HPDE6-E6E7 (cell line): ENCODE results near the gene DCTN3.

Experiments used
- DNase-seq: peaks from one replicate; pipeline ENCODE4 v3.0.0; 2011; ENCODE audit warnings: missing footprints; ENCODE audit errors: extremely low spot score

Gene DCTN3

DNA sequence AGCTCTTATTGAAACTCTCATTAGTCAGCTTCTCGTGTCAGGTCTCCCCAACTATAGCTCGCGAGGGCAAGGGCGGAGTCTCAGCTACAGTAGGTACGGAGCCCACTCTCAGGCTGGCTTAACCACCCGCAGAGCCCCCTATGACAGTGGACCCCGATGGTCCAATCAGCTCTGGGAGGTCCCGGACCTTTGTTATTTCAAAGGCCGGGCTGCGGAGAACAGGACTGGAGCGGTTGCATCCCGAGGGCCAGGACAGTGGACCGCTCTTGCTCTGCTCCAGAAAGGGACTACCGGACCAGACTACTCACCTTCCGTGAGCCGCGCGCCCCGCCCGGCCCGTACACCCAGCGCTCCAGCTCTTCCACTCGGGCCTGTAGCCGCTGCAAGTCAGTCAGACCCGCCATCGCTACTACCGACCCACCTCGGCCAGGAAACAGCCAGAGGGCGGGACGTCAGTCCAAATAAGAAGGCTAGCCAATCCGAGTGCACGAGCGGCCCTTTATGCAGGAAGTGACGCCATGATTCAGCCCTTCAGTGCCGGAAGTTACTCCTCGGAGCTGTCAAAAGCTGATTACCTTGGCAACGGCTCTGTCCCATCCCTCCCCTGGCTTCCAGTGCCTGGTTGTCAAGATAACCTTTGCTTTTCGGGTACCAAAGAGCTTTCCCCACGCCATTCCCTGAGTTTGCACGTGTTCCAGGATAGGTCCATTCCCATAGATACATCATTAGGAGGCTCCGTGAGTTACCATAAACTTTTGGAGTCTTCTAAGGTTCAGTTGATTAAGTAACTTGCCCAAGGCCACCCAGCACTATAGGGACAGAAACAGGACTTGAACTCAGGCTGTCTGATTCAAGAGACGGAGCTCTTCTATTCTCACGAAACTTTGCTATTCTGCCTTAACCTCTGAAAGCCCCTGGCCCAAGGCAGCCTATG lies at the start of gene DCTN3:
Gene DCTN3 (minus strand): TSS at position 435 of the 934 bp plus-strand sequence. CDS start 31 bp downstream, at position 404.
- peak; percentile 96 for DNase-seq

DNA sequence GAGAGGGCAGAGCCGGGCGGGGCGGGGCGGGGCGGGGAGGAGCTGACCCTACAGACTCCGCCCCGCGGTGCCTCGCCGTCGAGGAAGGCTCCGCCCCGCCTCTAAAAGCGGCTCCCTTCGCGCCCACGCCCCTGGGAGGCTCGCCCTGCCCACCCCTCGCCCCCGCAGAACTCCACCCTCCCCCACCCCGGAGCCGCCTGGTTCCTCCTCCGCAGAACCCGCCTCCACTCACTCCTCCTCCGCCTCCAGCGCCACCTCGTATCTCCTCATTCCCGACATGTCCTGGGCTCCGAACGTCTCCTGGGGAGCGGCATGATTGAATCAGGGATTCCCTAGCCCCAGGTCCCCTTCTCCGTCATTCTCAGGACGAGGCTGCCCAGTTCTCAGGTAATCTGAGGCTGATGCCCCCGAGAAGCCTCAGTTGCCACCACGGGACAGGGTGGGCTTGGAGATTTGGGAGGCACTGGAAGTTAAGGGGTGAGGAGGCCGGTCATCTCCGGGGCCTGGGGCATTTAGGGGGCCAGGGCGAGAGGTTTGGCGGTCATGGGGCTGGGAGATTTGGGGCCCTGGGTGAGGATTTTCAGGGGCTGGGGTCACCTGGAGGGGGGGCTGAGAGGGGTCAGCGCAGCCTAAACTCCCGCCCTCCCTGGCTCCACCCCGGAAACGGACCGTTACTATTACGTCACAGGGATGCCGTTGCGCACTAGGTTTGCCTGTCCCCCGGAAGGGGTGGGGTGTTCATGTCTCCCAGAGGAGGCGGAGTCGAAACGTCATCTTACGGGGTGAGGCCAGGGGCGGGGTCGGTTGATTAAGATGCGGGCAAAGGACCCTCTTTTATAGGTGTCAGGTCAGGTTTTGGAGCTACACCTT lies 45.3 kb upstream of the DCTN3 start:
- peak; percentile 94 for DNase-seq

DNA sequence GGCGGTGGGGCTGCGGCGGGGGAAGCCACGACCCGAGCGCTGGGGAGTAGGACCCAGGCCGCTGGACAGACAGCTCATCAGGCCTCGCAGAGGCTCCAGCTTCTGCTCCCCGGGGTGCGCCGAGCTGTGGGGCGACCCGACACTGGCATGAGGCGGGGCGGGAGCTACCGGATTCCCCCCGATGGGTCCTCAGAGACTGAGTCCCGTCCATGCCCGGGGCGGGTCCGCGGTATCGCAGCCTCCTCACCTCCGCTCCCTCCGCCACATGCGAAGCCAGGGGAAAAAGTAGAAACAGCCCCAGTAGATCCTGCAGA lies 44.7 kb upstream of the DCTN3 start:
- DNase-seq: no peak

GRCh38 chr9:34664281-34665066 lies 44.2 kb upstream of the DCTN3 start:
- no peak for DNase-seq

- DNase-seq: no peak
Measured at GRCh38 chr9:34663303-34663605, 43.0 kb upstream of the DCTN3 start.

- peak; percentile 53 for DNase-seq
Measured at GRCh38 chr9:34662526-34663302, 42.4 kb upstream of the DCTN3 start, which contains the start of gene CCL27. CCL27 (minus strand) TSS chr9:34662657; CDS start chr9:34662633, 24 bp downstream.

GRCh38 chr9:34659592-34660253 lies 39.4 kb upstream of the DCTN3 start:
- DNase-seq: no peak

GRCh38 chr9:34658461-34658860 lies 38.2 kb upstream of the DCTN3 start:
- DNase-seq: no peak

DNA sequence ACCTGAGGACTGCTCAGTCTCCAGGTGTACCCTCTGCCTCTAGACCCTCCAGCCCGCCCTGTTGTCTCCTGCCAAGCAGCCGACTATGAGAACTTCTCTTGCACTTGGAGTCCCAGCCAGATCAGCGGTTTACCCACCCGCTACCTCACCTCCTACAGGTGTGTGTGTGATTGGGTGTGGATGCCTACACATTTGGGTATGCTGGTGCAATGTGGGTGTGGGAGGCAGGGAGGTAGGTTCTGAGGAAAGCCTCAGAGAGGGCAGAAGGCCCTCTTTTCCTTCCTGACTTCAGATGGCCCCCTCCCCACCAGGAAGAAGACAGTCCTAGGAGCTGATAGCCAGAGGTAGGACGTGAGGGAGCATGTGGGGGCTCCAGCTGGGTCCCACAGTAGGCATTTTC lies 36.7 kb upstream of the DCTN3 start:
- no peak for DNase-seq

DNA sequence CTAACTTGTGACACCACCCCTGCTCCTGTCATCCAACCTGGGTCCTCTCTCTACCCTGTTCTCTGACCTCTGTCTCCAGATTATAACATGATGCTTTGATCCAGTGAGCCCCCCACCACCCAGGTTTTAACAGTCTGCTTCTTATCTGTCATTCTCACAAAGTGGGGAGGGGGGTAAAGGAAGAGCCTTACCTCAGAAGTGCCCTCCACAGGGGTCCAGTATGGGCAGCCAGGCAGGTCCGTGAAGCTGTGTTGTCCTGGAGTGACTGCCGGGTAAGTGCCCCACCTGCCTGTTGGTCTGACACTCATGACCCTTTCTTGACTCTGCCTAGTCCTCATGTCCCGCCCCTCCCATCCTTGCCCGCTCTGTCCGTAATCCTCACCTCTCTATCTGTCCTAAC lies 35.1 kb upstream of the DCTN3 start:
- DNase-seq: no peak

DNA sequence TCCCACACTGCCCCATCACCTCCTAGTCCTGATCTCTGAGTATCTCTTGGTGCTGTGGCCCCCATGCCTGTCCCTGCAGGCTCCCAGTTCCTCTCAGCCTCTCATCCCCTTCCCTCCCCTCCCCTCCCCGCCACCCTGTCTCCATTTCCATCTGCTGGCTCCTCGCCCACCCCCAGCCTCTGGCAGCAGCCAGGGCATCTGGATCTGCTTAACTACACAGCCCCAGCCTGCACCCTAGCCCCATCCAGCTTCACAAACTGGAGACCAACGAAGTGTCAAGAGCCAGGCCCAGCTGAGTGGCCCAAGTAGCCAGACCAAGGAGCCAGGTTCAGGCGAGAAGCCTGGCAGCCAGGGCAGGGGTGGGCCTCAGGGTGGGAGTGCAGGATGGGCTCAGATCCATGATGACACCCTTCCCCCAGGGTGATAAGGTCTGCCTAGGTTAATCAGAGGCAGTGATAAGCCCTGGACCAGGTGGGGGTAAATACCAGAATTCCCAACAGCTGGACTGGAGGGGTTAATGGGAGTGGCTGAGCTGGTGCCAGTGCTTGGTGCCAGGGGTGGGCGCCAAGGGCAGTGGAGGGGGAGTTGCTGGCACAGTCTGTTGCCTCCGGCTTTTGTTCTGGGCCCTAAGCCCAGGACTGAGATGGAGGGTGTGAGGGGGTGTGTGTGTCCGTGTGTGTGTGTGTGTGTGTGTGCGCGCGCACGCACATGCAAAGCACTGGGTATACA lies 34.2 kb upstream of the DCTN3 start:
- no peak for DNase-seq

- DNase-seq: no peak
Measured at GRCh38 chr9:34653151-34654072, 33.1 kb upstream of the DCTN3 start.

- no peak for DNase-seq
Measured at GRCh38 chr9:34652602-34653000, 32.3 kb upstream of the DCTN3 start.

DNA sequence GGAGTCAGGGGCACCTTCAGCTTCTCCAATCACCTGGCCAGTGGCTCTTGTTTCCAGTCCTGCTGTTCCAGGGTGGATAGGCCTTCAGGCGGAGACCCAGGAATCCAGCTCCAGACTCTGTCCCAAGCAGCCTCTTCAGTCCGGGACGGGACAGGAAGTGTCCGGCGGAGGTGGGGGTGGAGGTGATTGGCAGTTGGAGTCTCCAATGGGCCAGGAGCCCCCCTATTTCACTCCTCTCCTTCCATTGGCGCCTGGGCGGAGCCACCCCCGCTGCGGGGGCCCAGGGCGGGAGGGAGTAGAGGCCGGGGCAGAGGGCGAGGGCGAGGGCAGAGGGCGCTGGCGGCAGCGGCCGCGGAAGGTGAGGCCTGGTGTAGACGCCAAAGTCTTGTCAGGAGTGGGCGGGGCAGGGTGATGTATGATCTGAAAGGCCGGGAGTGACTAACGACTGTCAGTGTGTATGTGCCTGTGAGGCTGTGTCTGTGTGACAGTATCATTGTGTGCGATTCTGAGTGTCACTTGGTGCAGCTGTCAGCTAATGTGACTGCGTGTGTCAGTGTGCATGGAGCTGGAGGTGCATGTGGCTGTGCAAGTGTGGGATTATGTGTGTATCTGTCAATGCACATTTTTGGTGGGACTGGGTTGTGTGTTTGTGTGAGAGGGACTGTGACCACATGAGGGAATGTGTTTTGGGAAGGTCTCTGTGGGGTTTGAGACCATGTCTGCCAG lies 31.7 kb upstream of the DCTN3 start, which contains the start of gene IL11RA:
Gene IL11RA (plus strand): TSS at position 310 of the 726 bp plus-strand sequence. CDS start 3,033 bp downstream, outside the sequence.
- peak; percentile 76 for DNase-seq

DNA sequence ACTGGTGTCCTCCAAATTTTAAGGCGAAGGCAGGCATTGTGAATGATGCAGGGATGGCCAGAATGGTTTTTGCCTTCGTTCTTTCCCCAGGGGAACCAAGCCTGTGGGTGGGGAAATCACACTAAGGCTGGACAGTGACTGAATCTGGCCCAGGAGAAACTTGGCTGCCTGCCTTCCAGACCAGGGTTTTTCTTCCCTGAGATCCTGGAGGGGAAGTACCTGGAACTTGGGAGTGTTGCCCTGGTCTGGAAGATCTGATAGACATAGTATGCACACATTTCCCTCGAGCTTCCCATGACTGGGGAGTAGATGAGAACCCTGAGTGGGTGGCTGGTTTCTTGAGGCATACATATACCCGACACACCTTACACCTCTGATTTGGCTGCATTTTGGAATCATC lies 31.0 kb upstream of the DCTN3 start:
- no peak for DNase-seq

- no peak for DNase-seq
Measured at GRCh38 chr9:34650816-34651215, 30.5 kb upstream of the DCTN3 start.

- DNase-seq: no peak
Measured at GRCh38 chr9:34648673-34649072, 28.4 kb upstream of the DCTN3 start.

DNA sequence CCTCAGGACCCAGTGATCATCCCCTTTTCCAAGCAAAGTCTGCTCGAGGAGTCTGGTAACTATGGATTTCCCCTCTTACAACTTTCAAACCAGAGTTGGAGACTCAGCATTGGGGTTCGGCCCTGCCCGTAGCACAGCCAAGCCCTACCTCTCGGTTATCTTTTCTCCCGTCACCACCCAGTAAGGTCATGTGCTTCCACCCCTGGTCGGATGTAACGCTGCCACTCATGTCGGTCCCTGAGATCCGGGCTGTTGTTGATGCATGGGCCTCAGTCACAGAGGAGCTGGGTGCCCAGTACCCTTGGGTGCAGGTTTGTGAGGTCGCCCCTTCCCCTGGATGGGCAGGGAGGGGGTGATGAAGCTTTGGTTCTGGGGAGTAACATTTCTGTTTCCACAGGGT lies 27.4 kb upstream of the DCTN3 start:
- no peak for DNase-seq
